Lower lobe of right lung (tissue), 2 donors: Measurements from ENCODE around the gene TPX2. TPM values are rescaled to one million over a fixed set of nuclear protein-coding genes. Genes with fewer than 3 reads are reported as not detected.

Experiments
- ATAC-seq, 2 donors: fragments of 200-7000 bp; cut with Tn5 transposase; one replicate each; pipeline ENCODE4 v1.9.1; 2020 to 2022; ENCODE audit warnings: mild to moderate bottlenecking in 2 of 2, moderate library complexity in 2 of 2
- DNase-seq: peaks from one replicate; pipeline ENCODE4 v3.0.0-alpha.2; 2020
- H3K27ac ChIP-seq: fragments of 200-600 bp; one replicate; pipeline ENCODE4 v1.8.0; 2022
- H3K27me3 ChIP-seq: fragments of 200-600 bp; one replicate; pipeline ENCODE4 v1.8.0; 2022; ENCODE audit warnings: low read depth
- H3K36me3 ChIP-seq: fragments of 200-600 bp; one replicate; pipeline ENCODE4 v1.8.0; 2022; ENCODE audit warnings: mild to moderate bottlenecking
- H3K4me1 ChIP-seq: fragments of 200-600 bp; one replicate; pipeline ENCODE4 v1.8.0; 2022
- H3K4me3 ChIP-seq: fragments of 200-600 bp; one replicate; pipeline ENCODE4 v1.8.0; 2022; ENCODE audit warnings: mild to moderate bottlenecking
- H3K9me3 ChIP-seq: fragments of 200-600 bp; one replicate; pipeline ENCODE4 v1.8.0; 2022
- intact Hi-C: fragments of 100-400 bp; cut with DNase I; formaldehyde crosslinking; loops from one replicate; pipeline ENCODE4 v1.11.0; 2022
- total RNA-seq: library from RNA; stranded (reverse); fragmentation: NEBNext Ultra II Directional; extraction: Animal tissue kit (Norgen Biotek cat#: 25700); gene quantifications from one replicate; pipeline ENCODE4 v1.2.1, GENCODE V29; 2021
- TF ChIP-seq, protein P1 (sequence below): fragments of 200-600 bp; IDR thresholded peaks from one replicate; pipeline ENCODE4 v1.8.0; 2022; ENCODE audit warnings: antibody characterized with exemption, mild to moderate bottlenecking
- donor health status: DM: no; HTN: yes; CAD: no; lungs with severe emphysema.

The TPX2 gene
- total RNA-seq, 1 donor from 2014 or later = 1.9 TPM

DNA sequence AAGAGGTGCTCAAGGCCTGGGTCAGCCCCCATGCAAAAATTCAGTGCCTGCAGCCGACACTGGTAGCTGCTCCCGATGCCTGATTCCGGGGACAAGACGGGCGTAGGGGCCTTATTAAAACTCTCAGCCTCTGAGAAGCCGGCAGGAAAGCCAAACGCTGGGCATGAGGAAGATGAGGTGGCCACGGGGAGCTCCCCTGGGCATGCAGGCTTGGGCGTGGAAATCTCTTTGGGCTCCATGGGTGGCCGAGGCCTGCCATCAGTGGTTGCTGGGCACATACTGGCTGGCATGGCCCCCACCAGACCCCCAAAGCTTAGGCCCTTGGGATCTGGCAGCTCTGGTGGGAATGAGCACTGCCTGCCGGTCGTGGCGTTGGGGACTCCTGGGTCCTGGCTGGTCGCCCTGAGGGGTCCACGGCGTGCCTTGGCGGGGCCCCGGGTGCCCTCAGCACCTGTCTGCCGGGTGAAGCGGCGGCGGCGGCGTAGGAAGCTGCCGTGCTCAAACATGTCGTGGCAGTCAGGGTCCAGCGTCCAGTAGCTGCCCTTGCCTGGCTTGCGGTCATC, 105.7 kb downstream of the TPX2 start:
- TF ChIP-seq, protein P1, sequence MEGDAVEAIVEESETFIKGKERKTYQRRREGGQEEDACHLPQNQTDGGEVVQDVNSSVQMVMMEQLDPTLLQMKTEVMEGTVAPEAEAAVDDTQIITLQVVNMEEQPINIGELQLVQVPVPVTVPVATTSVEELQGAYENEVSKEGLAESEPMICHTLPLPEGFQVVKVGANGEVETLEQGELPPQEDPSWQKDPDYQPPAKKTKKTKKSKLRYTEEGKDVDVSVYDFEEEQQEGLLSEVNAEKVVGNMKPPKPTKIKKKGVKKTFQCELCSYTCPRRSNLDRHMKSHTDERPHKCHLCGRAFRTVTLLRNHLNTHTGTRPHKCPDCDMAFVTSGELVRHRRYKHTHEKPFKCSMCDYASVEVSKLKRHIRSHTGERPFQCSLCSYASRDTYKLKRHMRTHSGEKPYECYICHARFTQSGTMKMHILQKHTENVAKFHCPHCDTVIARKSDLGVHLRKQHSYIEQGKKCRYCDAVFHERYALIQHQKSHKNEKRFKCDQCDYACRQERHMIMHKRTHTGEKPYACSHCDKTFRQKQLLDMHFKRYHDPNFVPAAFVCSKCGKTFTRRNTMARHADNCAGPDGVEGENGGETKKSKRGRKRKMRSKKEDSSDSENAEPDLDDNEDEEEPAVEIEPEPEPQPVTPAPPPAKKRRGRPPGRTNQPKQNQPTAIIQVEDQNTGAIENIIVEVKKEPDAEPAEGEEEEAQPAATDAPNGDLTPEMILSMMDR = no peak
- Histone ChIP-seq H3K27me3 (no peaks in the 10 kb centered on the region), H3K4me3 (peak overlapping the region; percentile 35), H3K4me1 (peaks cover 9% of the 10 kb centered on the region), H3K36me3 (no peaks in the 10 kb centered on the region), H3K9me3 (no peaks in the 10 kb centered on the region), H3K27ac (peak overlapping the region; percentile 46)
- intact Hi-C loops = no loop called here
- DNase-seq = no peak
- no peak for ATAC-seq

DNA sequence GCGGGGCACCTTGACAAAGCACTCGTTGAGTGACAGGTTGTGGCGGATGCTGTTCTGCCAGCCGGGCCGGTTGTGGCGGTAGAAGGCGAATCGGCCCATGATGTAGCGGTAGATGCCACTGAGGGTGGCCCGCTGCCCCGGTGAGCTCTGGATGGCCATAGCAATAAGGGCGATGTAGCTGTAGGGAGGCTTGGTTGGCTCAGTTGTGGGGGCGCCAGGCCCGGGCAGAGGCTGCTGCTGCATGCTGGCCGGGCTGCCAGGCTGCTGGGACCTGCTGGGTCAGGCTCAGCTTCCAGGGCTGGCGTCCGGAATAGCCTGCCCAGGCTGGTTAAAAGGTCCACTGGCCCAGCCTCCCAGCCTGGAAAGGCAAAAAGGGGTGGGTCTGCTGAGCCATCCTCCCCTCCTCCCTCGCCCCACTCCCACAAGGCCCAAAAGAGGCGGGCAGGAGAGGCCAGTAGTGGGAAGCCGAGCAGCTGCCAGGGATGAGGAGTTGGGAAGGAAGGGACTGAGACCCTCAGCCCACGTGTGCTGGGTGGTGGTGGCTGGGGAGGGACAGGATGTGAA, 106.3 kb downstream of the TPX2 start, which contains the start of gene FOXS1:
FOXS1 (minus strand) TSS at position 305 of the 564 bp plus-strand sequence; CDS start at position 243, 62 bp downstream.
- DNase-seq (no peak), ATAC-seq (peak in 1 of 2 donors; percentile 21)
- peaks cover 9% of the 10 kb centered on the region for H3K4me1 ChIP-seq
- peak within 1 kb of the TSS; percentile 46 for H3K27ac ChIP-seq
- no peaks in the 10 kb centered on the region for H3K36me3 ChIP-seq
- peak within 1 kb of the TSS; percentile 35 for H3K4me3 ChIP-seq
- H3K27me3 ChIP-seq = peaks cover 4% of the 10 kb centered on the region
- TF ChIP-seq, protein P1 = no peak
- no peaks in the 10 kb centered on the region for H3K9me3 ChIP-seq
- intact Hi-C loops = no loop called here

- no peak overlapping the region for H3K4me3 ChIP-seq
- peaks cover 18% of the 10 kb centered on the region for H3K27me3 ChIP-seq
- no peaks in the 10 kb centered on the region for H3K36me3 ChIP-seq
- intact Hi-C loops = no loop called here
- no peak for ATAC-seq
- peaks cover 9% of the 10 kb centered on the region for H3K4me1 ChIP-seq
- TF ChIP-seq, protein P1 = no peak
- H3K27ac ChIP-seq = no peak overlapping the region
- no peaks in the 10 kb centered on the region for H3K9me3 ChIP-seq
- no peak for DNase-seq
These were observed 107.7 kb downstream of the TPX2 start for GRCh38 chr20:31846793-31847138.

- peaks cover 25% of the 10 kb centered on the region for H3K27me3 ChIP-seq
- intact Hi-C loops = no loop called here
- DNase-seq = no peak
- no peak overlapping the region for H3K27ac ChIP-seq
- no peaks in the 10 kb centered on the region for H3K36me3 ChIP-seq
- TF ChIP-seq, protein P1 = no peak
- H3K9me3 ChIP-seq = no peaks in the 10 kb centered on the region
- no peak overlapping the region for H3K4me3 ChIP-seq
- H3K4me1 ChIP-seq = peaks cover 4% of the 10 kb centered on the region
- ATAC-seq = no peak
These were observed 109.3 kb downstream of the TPX2 start for GRCh38 chr20:31848088-31848999.

DNA sequence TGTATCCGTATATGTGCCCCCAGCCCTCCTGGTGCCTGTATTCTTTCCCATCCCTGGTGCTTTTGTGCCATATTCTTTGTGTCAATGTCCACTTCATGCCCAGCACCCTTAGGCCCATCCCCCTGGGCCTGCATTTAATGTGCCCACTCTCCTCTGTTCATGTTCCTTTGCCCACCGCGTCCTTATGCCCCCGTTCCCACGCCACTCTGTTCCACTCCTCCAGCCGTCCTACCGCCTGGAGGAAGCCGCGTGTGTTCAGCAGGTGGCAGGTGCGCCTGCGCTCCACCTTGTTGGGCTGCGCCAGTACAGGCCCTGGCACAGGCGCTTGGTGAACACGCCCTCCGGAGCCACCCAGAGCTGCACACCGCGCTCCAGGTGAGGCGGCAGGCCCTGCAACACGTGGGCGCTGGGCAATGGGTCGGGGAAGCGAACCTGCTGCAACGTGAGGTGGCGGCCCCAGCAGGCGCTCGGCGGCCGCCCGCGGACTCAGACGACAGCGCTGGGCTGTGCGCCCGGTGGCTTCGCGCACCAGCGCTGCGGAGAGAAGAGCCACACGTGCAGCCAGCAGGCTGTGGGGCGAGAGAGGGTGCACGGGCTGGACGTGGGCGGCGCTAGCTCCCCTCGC, 110.3 kb downstream of the TPX2 start:
- Histone ChIP-seq H3K27ac (no peak overlapping the region), H3K4me3 (no peak overlapping the region), H3K4me1 (no peaks in the 10 kb centered on the region), H3K36me3 (no peaks in the 10 kb centered on the region), H3K9me3 (no peaks in the 10 kb centered on the region), H3K27me3 (peaks cover 28% of the 10 kb centered on the region)
- no peak for ATAC-seq
- no peak for DNase-seq
- TF ChIP-seq, protein P1 = no peak
- intact Hi-C loops = no loop called here
